Left ventricle myocardium inferior (tissue), 1 donor: ENCODE results near the gene ACBD6. TPM values are rescaled to one million over a fixed set of nuclear protein-coding genes. Genes with fewer than 3 reads are reported as not detected.

Experiments used
- DNase-seq: peaks from one replicate; pipeline ENCODE4 v3.0.0-alpha.2; 2020
- H3K27ac ChIP-seq: fragments of 200-600 bp; replicated peaks from 2 replicates; pipeline ENCODE4 v1.8.0; 2021
- H3K27me3 ChIP-seq: fragments of 200-600 bp; 2 replicates; pipeline ENCODE4 v1.8.0; 2021; ENCODE audit warnings: low read depth
- H3K36me3 ChIP-seq: fragments of 200-600 bp; 2 replicates; pipeline ENCODE4 v1.8.0; 2021
- H3K4me1 ChIP-seq: fragments of 200-600 bp; 2 replicates; pipeline ENCODE4 v1.8.0; 2021
- H3K4me3 ChIP-seq: fragments of 200-600 bp; 2 replicates; pipeline ENCODE4 v1.8.0; 2021; ENCODE audit warnings: mild to moderate bottlenecking, moderate library complexity
- H3K9me3 ChIP-seq: fragments of 200-600 bp; replicated peaks from 2 replicates; pipeline ENCODE4 v1.8.0; 2021
- CTCF ChIP-seq: fragments of 200-600 bp; IDR thresholded peaks from 2 replicates; pipeline ENCODE4 v1.8.0; 2021; ENCODE audit warnings: antibody characterized with exemption, mild to moderate bottlenecking, borderline replicate concordance
- intact Hi-C: fragments of 100-400 bp; cut with micrococcal nuclease; formaldehyde crosslinking; loops from one replicate; pipeline ENCODE4 v1.11.0; 2022
- total RNA-seq: library from RNA; stranded (reverse); fragmentation: NEBNext Ultra II Directional; extraction: Animal tissue kit (Norgen Biotek cat#: 25700); gene quantifications from one replicate; pipeline ENCODE4 v1.2.1, GENCODE V29; 2021
- donor health status: DM: no; HTN: yes; CAD: no; lungs with severe emphysema.

The ACBD6 gene
- total RNA-seq, 1 donor from 2014 or later = 18.2 TPM

GRCh38 chr1:180269645-180270529, 232.5 kb downstream of the ACBD6 start:
- H3K4me1 ChIP-seq = no peaks in the 10 kb centered on the region
- intact Hi-C loops = no loop called here
- H3K27me3 ChIP-seq = no peaks in the 10 kb centered on the region
- H3K36me3 ChIP-seq = peaks cover 4% of the 10 kb centered on the region
- no peaks in the 10 kb centered on the region for H3K9me3 ChIP-seq
- no peak overlapping the region for H3K27ac ChIP-seq
- peak; percentile 27 for TF ChIP-seq CTCF
- DNase-seq = no peak
- no peak overlapping the region for H3K4me3 ChIP-seq

- no peaks in the 10 kb centered on the region for H3K4me1 ChIP-seq
- no peak overlapping the region for H3K4me3 ChIP-seq
- TF ChIP-seq CTCF = no peak
- no peak for DNase-seq
- peaks cover 12% of the 10 kb centered on the region for H3K27me3 ChIP-seq
- intact Hi-C loops = no loop called here
- no peaks in the 10 kb centered on the region for H3K9me3 ChIP-seq
- no peak overlapping the region for H3K27ac ChIP-seq
- no peaks in the 10 kb centered on the region for H3K36me3 ChIP-seq
Measured at GRCh38 chr1:180268556-180269075, 233.8 kb downstream of the ACBD6 start.

- no peak for TF ChIP-seq CTCF
- Histone ChIP-seq H3K27me3 (peaks cover 18% of the 10 kb centered on the region), H3K9me3 (no peaks in the 10 kb centered on the region), H3K36me3 (no peaks in the 10 kb centered on the region), H3K4me3 (no peak overlapping the region), H3K4me1 (no peaks in the 10 kb centered on the region), H3K27ac (no peak overlapping the region)
- no peak for DNase-seq
- intact Hi-C loops = no loop called here
Measured at GRCh38 chr1:180267761-180268555, 234.4 kb downstream of the ACBD6 start.

GRCh38 chr1:180267211-180267561, 235.2 kb downstream of the ACBD6 start:
- no peak for TF ChIP-seq CTCF
- Histone ChIP-seq H3K9me3 (no peaks in the 10 kb centered on the region), H3K4me1 (no peaks in the 10 kb centered on the region), H3K27ac (no peak overlapping the region), H3K36me3 (no peaks in the 10 kb centered on the region), H3K4me3 (no peak overlapping the region), H3K27me3 (peaks cover 24% of the 10 kb centered on the region)
- DNase-seq = no peak
- intact Hi-C loops = no loop called here

- intact Hi-C loops = no loop called here
Measured at GRCh38 chr1:180266275-180267210, 235.8 kb downstream of the ACBD6 start.

More at GRCh38 chr1:180266275-180267210, 235.8 kb downstream of the ACBD6 start:
- Histone ChIP-seq H3K9me3 (no peaks in the 10 kb centered on the region), H3K27ac (no peak overlapping the region), H3K4me1 (no peaks in the 10 kb centered on the region), H3K4me3 (no peak overlapping the region), H3K36me3 (no peaks in the 10 kb centered on the region), H3K27me3 (peaks cover 29% of the 10 kb centered on the region)
- no peak for TF ChIP-seq CTCF
- no peak for DNase-seq
